SK-N-SH (cell line): ENCODE results near the gene STAC. TPM values are rescaled to one million over a fixed set of nuclear protein-coding genes. Genes with fewer than 3 reads are reported as not detected.
A peak's percentile ranks its signal among the peaks of the same experiment; 100 is the strongest.

Experiments used
- CTCF ChIA-PET: fragments of 300-600, 350-600 bp; formaldehyde crosslinking; extraction: SDS; loops from one replicate; lab custom pipeline; 2021; lab: Yijun Ruan, JAX
- POLR2A ChIA-PET: fragments of 350-600 bp; sonication (Branson Sonifier 250); formaldehyde crosslinking; extraction: SDS; loops from one replicate; lab custom pipeline; 2020; ENCODE audit warnings: antibody characterized with exemption, inconsistent platforms; lab: Yijun Ruan, JAX
- DNase-seq: peaks from one replicate; pipeline ENCODE4 v3.0.0; 2012
- H2AFZ ChIP-seq: fragments of 200-600 bp; sonication (generic); 2 replicates; pipeline ENCODE4 v1.8.1; 2016; ENCODE audit warnings: antibody characterized with exemption, mild to moderate bottlenecking, low read depth
- H3F3A ChIP-seq: fragments of 200-600 bp; sonication (generic); replicated peaks from 2 replicates; pipeline ENCODE3; 2016; ENCODE audit warnings: antibody characterized with exemption, mild to moderate bottlenecking; ENCODE audit not compliant: insufficient read depth
- H3K27ac ChIP-seq, 2 experiments: fragments of 200-500 bp in 1 of 2; fragments of 200-600 bp in 1 of 2; sonication (Bioruptor generic) in 1 of 2; sonication (generic), shearing (Covaris generic) in 1 of 2; 2 replicates each; pipeline versions ENCODE4 v1.5.1 to v1.6.1; 2014 to 2016; ENCODE audit warnings: low read depth in 2 of 2, inconsistent platforms in 1 of 2, low read length in 1 of 2, mild to moderate bottlenecking in 1 of 2, mixed read lengths in 1 of 2
- H3K27me3 ChIP-seq: fragments of 200-600 bp; sonication (generic), shearing (Covaris generic); 2 replicates; pipeline ENCODE4 v1.6.1; 2016; ENCODE audit warnings: mixed run types; ENCODE audit not compliant: insufficient read depth
- H3K36me3 ChIP-seq, 2 experiments: fragments of 200-500 bp in 1 of 2; fragments of 200-600 bp in 1 of 2; sonication (Bioruptor generic) in 1 of 2; sonication (generic) in 1 of 2; replicated peaks in 1 of 2; 2 replicates each; pipeline versions ENCODE3 to v1.5.1; 2014 to 2016; ENCODE audit warnings: low read length in 1 of 2, mild to moderate bottlenecking in 1 of 2; ENCODE audit not compliant: insufficient read depth in 2 of 2, control insufficient read depth in 1 of 2
- H3K4me1 ChIP-seq, 2 experiments: fragments of 200-500 bp in 1 of 2; fragments of 200-600 bp in 1 of 2; sonication (Bioruptor generic) in 1 of 2; sonication (generic), shearing (Covaris generic) in 1 of 2; 2 replicates each; pipeline versions ENCODE4 v1.5.1 to v1.6.1; 2014 to 2016; ENCODE audit warnings: low read depth in 1 of 2, low read length in 1 of 2, mixed run types in 1 of 2; ENCODE audit not compliant: insufficient read depth in 2 of 2, control insufficient read depth in 1 of 2
- H3K4me2 ChIP-seq: fragments of 200-600 bp; sonication (generic), shearing (Covaris generic); 2 replicates; pipeline ENCODE4 v1.6.1; 2017; ENCODE audit warnings: mixed run types
- H3K4me3 ChIP-seq, 2 experiments: fragments of 200-500 bp in 1 of 2; fragments of 200-600 bp in 1 of 2; sonication (Bioruptor generic) in 1 of 2; sonication (generic), shearing (Covaris generic) in 1 of 2; 2 replicates each; pipeline versions ENCODE4 v1.5.1 to v1.8.1; 2014 to 2016; ENCODE audit warnings: low read depth in 2 of 2, inconsistent platforms in 1 of 2, low read length in 1 of 2, mild to moderate bottlenecking in 1 of 2, mixed read lengths in 1 of 2, moderate library complexity in 1 of 2
- H3K79me2 ChIP-seq: fragments of 200-600 bp; sonication (generic); 2 replicates; pipeline ENCODE4 v1.8.1; 2017; ENCODE audit warnings: mild to moderate bottlenecking; ENCODE audit not compliant: insufficient read depth
- H3K9ac ChIP-seq: fragments of 200-600 bp; sonication (generic); 2 replicates; pipeline ENCODE4 v1.6.1; 2017; ENCODE audit warnings: mixed run types
- H3K9me2 ChIP-seq: fragments of 200-600 bp; sonication (generic); 2 replicates; pipeline ENCODE4 v1.6.1; 2017; ENCODE audit warnings: mixed run types
- H3K9me3 ChIP-seq: fragments of 200-600 bp; sonication (generic); 2 replicates; pipeline ENCODE4 v1.6.1; 2017; ENCODE audit warnings: mixed run types, mild to moderate bottlenecking, moderate library complexity
- H4K20me1 ChIP-seq: fragments of 200-600 bp; sonication (generic); 2 replicates; pipeline ENCODE4 v1.6.1; 2017; ENCODE audit warnings: mild to moderate bottlenecking, mixed run types; ENCODE audit not compliant: insufficient read depth
- EP300 ChIP-seq, 2 experiments: IDR thresholded peaks; 2 replicates each; pipeline versions ENCODE4 v1.4.0 to v1.6.1; 2012; ENCODE audit warnings: borderline replicate concordance in 1 of 2, low read depth in 1 of 2, low read length in 1 of 2
- FOXM1 ChIP-seq: IDR thresholded peaks from 2 replicates; pipeline ENCODE4 v1.4.0; 2012; ENCODE audit warnings: low read depth, mild to moderate bottlenecking
- IRF3 ChIP-seq: fragments of 150-350 bp; IDR thresholded peaks from 2 replicates; pipeline ENCODE4 v1.6.1; 2016; ENCODE audit warnings: mild to moderate bottlenecking, low read depth, low read length
- JUND ChIP-seq: IDR thresholded peaks from 2 replicates; pipeline ENCODE4 v1.4.0; 2012
- MXI1 ChIP-seq: IDR thresholded peaks from 2 replicates; pipeline ENCODE4 v1.6.1; 2012; ENCODE audit warnings: mild to moderate bottlenecking, low read depth, low read length, improper control_type of control experiment
- NFIC ChIP-seq: IDR thresholded peaks from 2 replicates; pipeline ENCODE4 v1.4.0; 2012; ENCODE audit warnings: borderline replicate concordance
- PBX3 ChIP-seq: IDR thresholded peaks from 2 replicates; pipeline ENCODE4; 2012
- POLR2AphosphoS5 ChIP-seq: IDR thresholded peaks from 2 replicates; pipeline ENCODE4 v1.6.1; 2012; ENCODE audit warnings: low read depth, low read length
- RCOR1 ChIP-seq: fragments of 150-350 bp; IDR thresholded peaks from 2 replicates; pipeline ENCODE4 v1.6.1; 2017; ENCODE audit warnings: antibody characterized with exemption, low read length
- RXRA ChIP-seq: IDR thresholded peaks from 2 replicates; pipeline ENCODE4 v1.4.0; 2012; ENCODE audit warnings: low read depth, mild to moderate bottlenecking, borderline replicate concordance
- SIN3A ChIP-seq: IDR thresholded peaks from 2 replicates; pipeline ENCODE4 v1.6.1; 2012; ENCODE audit warnings: low read depth, mild to moderate bottlenecking, low read length, moderate library complexity, borderline replicate concordance
- USF1 ChIP-seq: IDR thresholded peaks from 2 replicates; pipeline ENCODE4 v1.4.0; 2012; ENCODE audit warnings: low read depth, borderline replicate concordance
- ZBTB33 ChIP-seq: IDR thresholded peaks from 2 replicates; pipeline ENCODE4 v1.4.0; 2012; ENCODE audit warnings: low read depth, borderline replicate concordance
- polyA plus RNA-seq, 3 experiments: library from polyadenylated mRNA; depleted of rRNA; stranded (reverse); fragments of >200 nt; gene quantifications; 2 replicates each; pipeline ENCODE4 v1.2.3, GENCODE V29; 2012

STAC gene
- polyA plus RNA-seq, 1 of the 3 experiments (the other 2 are of a cell fraction), result 25.0 TPM

DNA sequence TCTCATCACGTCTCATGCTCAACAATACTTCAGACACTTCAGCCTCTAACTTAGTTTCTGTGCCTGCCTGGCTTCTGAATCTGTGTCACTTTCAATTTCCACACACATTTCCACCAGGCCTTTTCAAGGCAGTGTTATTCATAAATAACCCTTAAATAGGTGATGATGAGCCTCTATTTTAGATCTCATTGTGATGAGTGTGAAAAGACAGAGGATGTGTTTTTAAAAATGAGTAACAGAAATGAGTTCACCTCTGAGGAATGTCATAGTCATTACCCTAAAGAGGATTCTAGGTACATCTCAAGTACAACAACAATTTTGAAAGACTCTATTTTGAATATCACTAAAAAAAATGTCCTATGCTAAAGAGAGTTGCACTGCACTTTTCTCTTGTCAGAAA, 64.6 kb downstream of the STAC start (continued):
- TF ChIP-seq USF1, result no peak
- no peak; the same call in 1 of the 2 replicates for TF ChIP-seq POLR2AphosphoS5
- 0 out of 2 replicates have a peak, but pooled peaks have one; percentile 19 for TF ChIP-seq ZBTB33

DNA sequence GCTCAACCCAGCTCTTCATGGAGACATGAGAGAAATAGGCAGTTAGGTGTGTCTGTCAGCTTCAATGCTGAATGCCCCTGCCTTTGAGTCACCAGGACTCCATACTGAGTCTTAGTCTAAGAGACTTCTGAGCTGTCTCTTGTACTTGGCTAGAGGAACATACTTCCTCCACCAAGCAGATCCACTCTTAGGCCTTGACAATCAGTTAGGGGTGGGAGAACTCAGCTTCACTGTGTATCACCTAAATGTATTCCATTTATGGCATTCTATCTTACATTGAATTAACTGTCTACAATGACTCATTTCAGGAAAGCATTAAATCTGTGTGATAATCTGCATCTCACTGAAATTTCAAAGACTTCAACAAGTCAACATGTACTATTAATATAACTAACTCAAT, 66.0 kb downstream of the STAC start:
- no peak overlapping the region for H3K9ac ChIP-seq
- no peak overlapping the region; the same call in 1 of the 2 replicates for H3K4me2 ChIP-seq
- no peak overlapping the region for H2AFZ ChIP-seq
- no peak for DNase-seq
- ChIA-PET CTCF (no interaction called here), POLR2A (no interaction called here)
- no peaks in the 10 kb centered on the region for H3K9me2 ChIP-seq
- H4K20me1 ChIP-seq, result no peaks in the 10 kb centered on the region
- H3K4me1 ChIP-seq, result peaks cover 8 to 24% of the 10 kb centered on the region in 2 experiments; a peak in 2 of 4 replicates
- H3K9me3 ChIP-seq, result no peaks in the 10 kb centered on the region
- peak overlapping the region in 1 of 2 experiments; percentile 53; a peak in 1 of 4 replicates for H3K27ac ChIP-seq
- H3K36me3 ChIP-seq, result peaks cover 18 to 47% of the 10 kb centered on the region in 2 experiments
- no peaks in the 10 kb centered on the region for H3K27me3 ChIP-seq
- TF ChIP-seq EP300 (IDR thresholded peaks at IDR 0.05; ENCODE audit: borderline replicate concordance in 1 of 2, low read depth in 1 of 2, low read length in 1 of 2) (no peak), JUND (no peak), RCOR1 (no peak), PBX3 (no peak), SIN3A (no peak), RXRA (no peak), MXI1 (no peak), FOXM1 (no peak), IRF3 (no peak), NFIC (no peak)
- H3K79me2 ChIP-seq, result no peaks in the 10 kb centered on the region
- no peak overlapping the region for H3K4me3 ChIP-seq
- H3F3A ChIP-seq, result peaks cover 43% of the 10 kb centered on the region
